Omental fat pad (tissue), 4 donors: ENCODE results near the gene OTOP3. TPM values are rescaled to one million over a fixed set of nuclear protein-coding genes. Genes with fewer than 3 reads are reported as not detected.

Source experiments
- ATAC-seq: fragments of 150-250 bp; one replicate; pipeline ENCODE4 v1.9.1; 2016; ENCODE audit warnings: mild to moderate bottlenecking, moderate library complexity; ENCODE audit not compliant: low FRiP score
- DNase-seq: peaks from one replicate; pipeline ENCODE4 v3.0.0-alpha.2; 2019; ENCODE audit warnings: low spot score
- total RNA-seq, 4 donors: library from RNA; depleted of rRNA; stranded (reverse); fragments of >200 nt; gene quantifications; one replicate each; pipeline ENCODE4 v1.1.0, GENCODE V29; 2016
- TF ChIP-seq, protein P1 (sequence below), 3 donors: fragments of 450-650 bp; IDR thresholded peaks; one replicate each; pipeline ENCODE4 v1.5.1; 2016 to 2017; ENCODE audit warnings: antibody characterized with exemption in 3 of 3, mild to moderate bottlenecking in 3 of 3, moderate library complexity in 2 of 3

The OTOP3 gene
- total RNA-seq, 4 donors from 2014 or later: not detected

DNA sequence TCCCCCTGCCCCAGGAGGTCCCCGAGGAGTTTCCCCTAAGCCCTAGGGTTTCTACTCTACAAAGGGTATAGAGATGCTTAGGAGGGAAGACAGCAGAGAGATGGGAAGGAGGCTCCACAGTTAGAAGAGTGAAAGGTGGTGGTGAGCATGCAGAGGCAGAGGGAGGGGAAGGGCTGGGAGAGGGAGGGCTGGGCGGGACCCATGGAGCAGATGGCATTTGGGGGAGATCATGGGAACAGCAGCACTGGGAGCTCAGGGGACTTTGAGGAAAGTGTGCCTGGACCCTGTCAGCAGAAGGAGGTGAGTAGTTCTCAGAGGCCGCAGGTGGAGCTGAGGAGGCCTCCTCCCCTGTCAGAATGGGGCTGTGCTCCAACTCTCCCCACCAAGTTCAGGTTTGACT is 650 bp upstream of the OTOP3 start:
- DNase-seq (no peak), ATAC-seq (no peak)
- TF ChIP-seq, protein P1, sequence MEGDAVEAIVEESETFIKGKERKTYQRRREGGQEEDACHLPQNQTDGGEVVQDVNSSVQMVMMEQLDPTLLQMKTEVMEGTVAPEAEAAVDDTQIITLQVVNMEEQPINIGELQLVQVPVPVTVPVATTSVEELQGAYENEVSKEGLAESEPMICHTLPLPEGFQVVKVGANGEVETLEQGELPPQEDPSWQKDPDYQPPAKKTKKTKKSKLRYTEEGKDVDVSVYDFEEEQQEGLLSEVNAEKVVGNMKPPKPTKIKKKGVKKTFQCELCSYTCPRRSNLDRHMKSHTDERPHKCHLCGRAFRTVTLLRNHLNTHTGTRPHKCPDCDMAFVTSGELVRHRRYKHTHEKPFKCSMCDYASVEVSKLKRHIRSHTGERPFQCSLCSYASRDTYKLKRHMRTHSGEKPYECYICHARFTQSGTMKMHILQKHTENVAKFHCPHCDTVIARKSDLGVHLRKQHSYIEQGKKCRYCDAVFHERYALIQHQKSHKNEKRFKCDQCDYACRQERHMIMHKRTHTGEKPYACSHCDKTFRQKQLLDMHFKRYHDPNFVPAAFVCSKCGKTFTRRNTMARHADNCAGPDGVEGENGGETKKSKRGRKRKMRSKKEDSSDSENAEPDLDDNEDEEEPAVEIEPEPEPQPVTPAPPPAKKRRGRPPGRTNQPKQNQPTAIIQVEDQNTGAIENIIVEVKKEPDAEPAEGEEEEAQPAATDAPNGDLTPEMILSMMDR (IDR thresholded peaks at IDR 0.05): no peak

DNA sequence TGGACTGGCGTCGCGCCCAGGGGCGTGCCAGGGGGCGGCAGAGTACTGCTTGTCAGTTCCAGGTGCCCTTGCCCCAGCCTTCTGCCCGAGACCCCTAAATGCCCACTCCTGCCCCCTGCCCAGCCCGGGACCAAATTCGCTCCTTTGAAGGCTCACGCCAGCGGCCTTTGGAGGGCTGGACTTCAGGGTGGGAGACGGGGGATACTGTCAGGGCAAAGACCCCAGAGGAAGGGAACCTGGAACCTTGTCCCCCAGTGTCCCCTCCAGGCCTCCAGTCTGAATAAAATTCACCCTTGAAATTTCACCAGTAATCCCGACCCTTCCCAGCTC is 737 bp downstream of the OTOP3 start:
- ATAC-seq (no peak), DNase-seq (no peak)
- TF ChIP-seq, protein P1 (IDR thresholded peaks at IDR 0.05): no peak

DNA sequence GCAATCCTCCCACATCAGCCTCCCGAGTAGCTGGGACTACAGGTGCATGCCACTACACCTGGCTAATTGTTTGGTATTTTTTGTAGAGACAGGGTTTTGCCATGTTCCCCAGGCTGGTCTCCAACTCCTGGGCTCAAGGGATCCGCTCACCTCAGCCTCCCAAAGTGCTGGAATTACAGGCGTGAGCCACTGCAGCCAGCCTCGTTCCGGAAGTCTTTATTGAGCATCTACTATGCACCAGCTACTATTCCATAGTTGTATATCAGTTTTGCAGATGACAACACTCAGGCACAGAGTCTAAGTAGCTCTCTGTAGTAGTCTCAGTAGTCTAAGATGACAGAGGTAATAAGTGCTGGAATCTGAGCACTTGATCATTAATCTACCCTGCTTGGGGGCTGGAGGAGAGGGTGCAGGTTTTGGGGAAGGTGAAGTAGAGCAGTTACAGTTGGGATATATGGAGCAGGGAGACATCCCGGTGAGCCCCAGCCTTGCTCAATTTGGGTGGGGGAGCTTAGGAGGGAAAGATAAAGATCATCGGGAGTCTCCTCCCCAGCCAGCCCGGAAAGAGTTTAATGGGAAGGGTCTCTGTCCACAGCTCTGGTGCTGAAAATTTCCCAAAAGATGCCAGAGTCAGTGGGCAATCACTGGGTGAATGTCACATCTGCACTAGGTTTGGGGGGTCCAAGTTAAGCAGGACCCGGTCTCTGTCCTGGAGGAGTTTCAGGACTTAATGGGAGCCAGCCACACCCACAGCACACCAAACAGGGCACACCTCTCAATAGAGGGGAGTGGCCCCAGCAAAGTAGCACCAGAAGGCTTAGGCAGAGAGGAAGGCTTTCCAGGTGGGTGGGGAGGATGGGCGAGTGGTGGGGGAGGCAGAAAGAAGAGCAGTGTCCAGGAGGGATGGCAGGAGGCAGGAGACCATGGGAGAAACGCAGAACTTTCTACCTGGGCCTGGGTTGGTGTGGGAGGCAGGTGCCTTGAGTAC is 1.7 kb downstream of the OTOP3 start:
- TF ChIP-seq, protein P1 (IDR thresholded peaks at IDR 0.05): no peak
- DNase-seq: no peak
- no peak for ATAC-seq

DNA sequence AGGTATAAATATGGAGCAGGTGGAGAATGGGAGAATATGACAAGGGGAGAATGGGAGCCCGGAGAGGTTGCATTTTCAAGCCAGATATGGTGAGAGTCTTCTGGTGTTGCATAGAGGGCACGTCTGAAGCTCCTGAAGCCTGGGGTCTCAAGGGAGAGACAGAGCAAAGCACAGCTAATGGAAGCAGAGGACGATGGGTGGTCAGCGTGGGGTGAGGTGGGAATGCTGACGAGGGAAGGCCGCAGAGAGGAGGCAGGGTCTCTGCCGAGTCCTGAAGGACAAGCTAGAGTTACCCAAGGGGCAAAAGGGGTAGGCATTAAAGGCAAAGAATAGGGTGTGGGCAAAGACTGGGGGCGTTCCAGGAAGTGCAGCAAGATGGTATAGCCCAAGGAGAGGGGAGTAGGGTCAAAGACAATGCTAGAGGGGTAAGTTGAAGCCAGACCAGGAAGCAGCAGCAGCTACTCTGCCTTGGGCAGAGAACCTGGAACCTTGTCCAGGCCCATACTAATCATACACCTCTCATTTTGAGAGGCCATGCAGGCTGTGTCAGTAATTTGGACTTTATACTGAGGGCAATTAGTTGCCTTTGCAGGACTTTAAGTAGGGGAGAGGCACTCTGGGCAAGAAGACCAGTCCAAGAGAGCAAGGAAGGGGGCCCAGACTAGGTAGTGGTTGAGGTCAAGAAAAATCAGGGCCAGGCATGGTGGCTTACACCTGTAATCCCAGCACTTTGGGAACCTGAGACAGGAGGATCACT is 2.7 kb downstream of the OTOP3 start:
- TF ChIP-seq, protein P1 (IDR thresholded peaks at IDR 0.05): no peak
- no peak for DNase-seq
- ATAC-seq: no peak

DNA sequence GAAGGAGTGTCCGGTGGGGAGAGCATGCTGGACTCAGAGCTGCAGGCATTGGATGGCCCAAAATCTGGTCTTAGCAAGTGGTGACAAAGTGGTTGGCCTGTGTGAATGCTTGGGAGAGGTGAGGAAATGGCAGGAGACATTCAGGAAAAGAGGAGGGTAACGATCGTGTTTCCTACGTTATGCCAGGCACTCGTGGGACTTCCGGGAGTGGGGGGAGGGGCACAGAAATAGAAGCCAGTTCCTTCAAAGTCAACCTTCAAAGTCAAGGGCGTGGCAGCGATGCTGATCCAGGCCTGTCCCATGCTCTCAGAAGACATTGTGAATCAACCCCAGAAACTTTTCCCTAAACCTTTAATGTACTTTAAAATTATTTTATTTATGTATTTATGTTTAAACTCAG is 3.8 kb downstream of the OTOP3 start:
- TF ChIP-seq, protein P1 (IDR thresholded peaks at IDR 0.05): no peak
- DNase-seq (no peak), ATAC-seq (no peak)

DNA sequence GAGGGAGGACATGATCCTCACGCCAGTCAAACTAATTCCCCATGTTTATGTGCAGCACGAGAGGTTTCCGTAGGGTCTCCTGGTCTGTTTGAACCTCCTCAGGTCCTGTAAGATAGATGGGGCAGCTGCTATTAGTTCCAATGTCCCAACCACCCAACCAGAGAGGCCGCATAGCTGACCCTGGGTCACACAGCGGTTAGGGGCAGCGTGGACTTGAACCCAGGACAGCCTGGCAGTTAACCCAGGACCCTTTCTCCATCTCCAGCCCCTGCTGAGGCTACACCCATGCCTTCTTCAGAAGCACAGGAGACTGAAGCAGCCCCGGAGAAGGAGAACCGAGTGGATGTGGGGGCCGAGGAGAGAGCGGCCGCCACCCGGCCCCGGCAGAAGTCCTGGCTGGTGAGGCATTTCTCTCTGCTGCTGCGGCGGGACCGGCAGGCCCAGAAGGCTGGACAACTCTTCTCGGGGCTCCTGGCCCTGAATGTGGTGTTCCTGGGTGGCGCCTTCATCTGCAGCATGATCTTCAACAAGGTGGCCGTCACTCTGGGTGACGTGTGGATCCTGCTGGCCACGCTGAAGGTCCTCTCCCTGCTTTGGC is 5.5 kb downstream of the OTOP3 start:
- ATAC-seq (no peak), DNase-seq (no peak)
- TF ChIP-seq, protein P1 (IDR thresholded peaks at IDR 0.05): no peak
